ENCODE data around the gene ATG10. TPM values are rescaled to one million over a fixed set of nuclear protein-coding genes. Genes with fewer than 3 reads are reported as not detected.
"Not testable (repeated sequence)": the region's sequence is repeated elsewhere in the genome, so short reads cannot be mapped to it uniquely, and the experiment has no call there.

Gene ATG10
- total RNA-seq, 6 experiments from 2014 or later, result 3.7 to 4.8 (median 4.4) TPM

- Mint-ChIP-seq H3K9me3 (no peaks in the 10 kb centered on the region), H3K27ac (no peak overlapping the region), H3K27me3 (ENCODE audit: insufficient read depth) (no peaks in the 10 kb centered on the region), H3K36me3 (ENCODE audit: low read depth) (no peaks in the 10 kb centered on the region), H3K4me1 (ENCODE audit: low read depth) (no peaks in the 10 kb centered on the region), H3K4me3 (no peak overlapping the region)
- TF ChIP-seq CTCF (IDR thresholded peaks at IDR 0.05), result no peak
- DNase-seq, result no peak
Observed at GRCh38 chr5:81936066-81936465, 35.8 kb upstream of the ATG10 start.

GRCh38 chr5:81936750-81937149 lies 35.1 kb upstream of the ATG10 start:
- Mint-ChIP-seq H3K36me3 (ENCODE audit: low read depth) (no peaks in the 10 kb centered on the region), H3K27ac (no peak overlapping the region), H3K4me1 (ENCODE audit: low read depth) (no peaks in the 10 kb centered on the region), H3K9me3 (peaks cover 4% of the 10 kb centered on the region; the same call in 1 of the 2 replicates), H3K4me3 (no peak overlapping the region), H3K27me3 (ENCODE audit: insufficient read depth) (no peaks in the 10 kb centered on the region)
- TF ChIP-seq CTCF (IDR thresholded peaks at IDR 0.05), result no peak
- DNase-seq, result no peak

- Mint-ChIP-seq H3K27me3 (ENCODE audit: insufficient read depth) (no peaks in the 10 kb centered on the region), H3K27ac (no peak overlapping the region), H3K4me1 (ENCODE audit: low read depth) (no peaks in the 10 kb centered on the region), H3K4me3 (no peak overlapping the region), H3K36me3 (ENCODE audit: low read depth) (no peaks in the 10 kb centered on the region), H3K9me3 (peaks cover 18% of the 10 kb centered on the region)
- DNase-seq, result no peak
- no peak for TF ChIP-seq CTCF (IDR thresholded peaks at IDR 0.05)
Observed at GRCh38 chr5:81942746-81943145, 29.1 kb upstream of the ATG10 start.

- Mint-ChIP-seq H3K4me3 (no peak overlapping the region), H3K9me3 (no peaks in the 10 kb centered on the region), H3K27ac (no peak overlapping the region), H3K36me3 (ENCODE audit: low read depth) (no peaks in the 10 kb centered on the region), H3K27me3 (ENCODE audit: insufficient read depth) (peaks cover 1% of the 10 kb centered on the region; the same call in 1 of the 2 replicates), H3K4me1 (ENCODE audit: low read depth) (no peaks in the 10 kb centered on the region)
- no peak for TF ChIP-seq CTCF (IDR thresholded peaks at IDR 0.05)
- no peak for DNase-seq
Observed at GRCh38 chr5:81948349-81948748, 23.5 kb upstream of the ATG10 start.

- Mint-ChIP-seq H3K9me3 (no peaks in the 10 kb centered on the region), H3K27ac (no peak overlapping the region), H3K4me1 (ENCODE audit: low read depth) (no peaks in the 10 kb centered on the region), H3K36me3 (ENCODE audit: low read depth) (no peaks in the 10 kb centered on the region), H3K4me3 (no peak overlapping the region), H3K27me3 (ENCODE audit: insufficient read depth) (peaks cover 1% of the 10 kb centered on the region; the same call in 1 of the 2 replicates)
- TF ChIP-seq CTCF (IDR thresholded peaks at IDR 0.05), result no peak
- DNase-seq, result no peak
Observed at GRCh38 chr5:81949462-81949861, 22.4 kb upstream of the ATG10 start.

GRCh38 chr5:81950996-81951395 lies 20.8 kb upstream of the ATG10 start:
- Mint-ChIP-seq H3K27me3 (ENCODE audit: insufficient read depth) (peaks cover 6% of the 10 kb centered on the region; the same call in 1 of the 2 replicates), H3K36me3 (ENCODE audit: low read depth) (no peaks in the 10 kb centered on the region), H3K4me3 (no peak overlapping the region), H3K9me3 (no peaks in the 10 kb centered on the region), H3K4me1 (ENCODE audit: low read depth) (no peaks in the 10 kb centered on the region), H3K27ac (no peak overlapping the region)
- no peak for TF ChIP-seq CTCF (IDR thresholded peaks at IDR 0.05)
- DNase-seq, result no peak

GRCh38 chr5:81954796-81955195 lies 17.0 kb upstream of the ATG10 start:
- H3K4me1 Mint-ChIP-seq (ENCODE audit: low read depth); H3K27ac Mint-ChIP-seq; H3K36me3 Mint-ChIP-seq (ENCODE audit: low read depth): not testable (repeated sequence)

GRCh38 chr5:81958129-81958528 lies 13.7 kb upstream of the ATG10 start:
- DNase-seq; H3K9me3 Mint-ChIP-seq; H3K4me1 Mint-ChIP-seq (ENCODE audit: low read depth); H3K4me3 Mint-ChIP-seq; H3K27ac Mint-ChIP-seq; H3K27me3 Mint-ChIP-seq (ENCODE audit: insufficient read depth); H3K36me3 Mint-ChIP-seq (ENCODE audit: low read depth): not testable (repeated sequence)

More at GRCh38 chr5:81954796-81955195, 17.0 kb upstream of the ATG10 start:
- H3K9me3 Mint-ChIP-seq; H3K4me3 Mint-ChIP-seq; DNase-seq; H3K27me3 Mint-ChIP-seq (ENCODE audit: insufficient read depth): not testable (repeated sequence)
